Subcutaneous abdominal adipose tissue (tissue), 5 donors: ENCODE data around the gene RPL31.

Source experiments
- H3K27ac ChIP-seq: one replicate; pipeline ENCODE4 v1.7.0; 2013; ENCODE audit warnings: low read depth, mild to moderate bottlenecking, inconsistent platforms, low read length, moderate library complexity
- H3K27me3 ChIP-seq, 5 donors: one replicate each; pipeline ENCODE4 v1.7.0; 2013; ENCODE audit warnings: low read length in 5 of 5, inconsistent platforms in 1 of 5; ENCODE audit not compliant: control insufficient read depth in 5 of 5, insufficient read depth in 4 of 5
- H3K36me3 ChIP-seq, 5 donors: one replicate each; pipeline ENCODE4 v1.7.0; 2013; ENCODE audit warnings: low read length in 5 of 5; ENCODE audit not compliant: control insufficient read depth in 5 of 5, insufficient read depth in 5 of 5
- H3K4me1 ChIP-seq, 5 donors: one replicate each; pipeline ENCODE4 v1.7.0; 2013; ENCODE audit warnings: low read length in 5 of 5, mild to moderate bottlenecking in 3 of 5, moderate library complexity in 1 of 5; ENCODE audit not compliant: control insufficient read depth in 5 of 5, insufficient read depth in 5 of 5
- H3K4me3 ChIP-seq, 5 donors: one replicate each; pipeline ENCODE4 v1.7.0; 2013; ENCODE audit warnings: low read length in 5 of 5, low read depth in 1 of 5
- H3K9ac ChIP-seq, 5 donors: one replicate each; pipeline ENCODE4 v1.7.0; 2013; ENCODE audit warnings: low read length in 5 of 5, mild to moderate bottlenecking in 4 of 5, moderate library complexity in 3 of 5
- H3K9me3 ChIP-seq, 5 donors: one replicate each; pipeline ENCODE4 v1.7.0; 2013; ENCODE audit warnings: low read length in 5 of 5; ENCODE audit not compliant: control insufficient read depth in 5 of 5
- donor health status: healthy.
- donor health status: healthy.
- donor health status: healthy.
- donor health status: healthy.
- donor health status: healthy.

RPL31 gene

DNA sequence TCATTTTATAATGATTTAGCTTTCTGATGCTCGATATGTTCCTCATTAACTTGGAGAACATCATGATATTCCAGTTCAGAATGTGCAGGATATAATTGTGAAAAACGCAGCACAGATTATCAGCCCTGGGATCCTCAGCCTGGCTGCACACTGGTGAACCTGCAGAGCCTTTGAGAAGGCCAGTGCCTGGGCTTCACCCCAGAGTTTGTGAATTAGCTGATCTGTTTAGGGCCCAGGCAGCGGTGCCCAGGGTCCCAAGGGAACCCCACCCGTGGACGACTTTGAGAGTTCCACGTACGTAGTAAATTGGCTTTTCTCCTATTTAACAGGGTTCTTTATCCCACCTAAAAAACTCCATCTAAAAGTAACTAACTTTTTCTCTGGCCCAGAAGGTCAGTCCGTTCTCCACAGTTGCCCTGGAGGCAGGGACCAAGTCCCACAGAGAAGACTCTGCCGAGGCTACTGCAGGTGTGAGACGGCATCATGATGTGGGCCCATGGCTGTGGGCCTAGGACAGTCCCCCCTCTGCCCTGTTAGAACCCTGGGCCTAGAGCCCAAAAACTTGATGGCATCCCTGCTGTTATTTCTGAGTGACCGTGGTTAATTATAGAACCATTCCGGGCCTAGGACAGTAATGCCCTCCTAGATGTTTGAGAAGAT is 39.6 kb upstream of the RPL31 start:
- H3K36me3 ChIP-seq, result no peaks in the 10 kb centered on the region
- no peak overlapping the region for H3K9ac ChIP-seq
- no peak overlapping the region for H3K27ac ChIP-seq
- no peak overlapping the region for H3K4me3 ChIP-seq
- no peaks in the 10 kb centered on the region for H3K9me3 ChIP-seq
- peaks cover 0 to 19% (median 11%) of the 10 kb centered on the region in 5 donors for H3K4me1 ChIP-seq
- no peaks in the 10 kb centered on the region for H3K27me3 ChIP-seq

DNA sequence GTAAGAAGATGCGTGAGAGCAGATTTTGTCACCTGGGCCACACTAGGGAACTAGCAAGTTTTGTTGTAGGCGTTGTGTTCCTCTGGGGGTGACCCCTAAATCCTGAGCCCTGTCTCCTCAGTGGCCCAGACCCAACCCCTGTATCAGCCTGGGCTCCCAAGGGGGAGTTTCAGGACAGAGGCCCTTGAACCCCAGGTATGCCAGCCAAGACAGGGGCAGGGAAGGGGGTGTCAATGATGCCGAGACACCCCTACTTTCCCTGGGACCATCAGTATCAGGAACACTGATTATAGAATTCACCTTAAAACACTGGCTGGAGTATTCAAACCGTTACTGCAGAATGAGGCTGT is 39.1 kb upstream of the RPL31 start:
- H3K27ac ChIP-seq, result no peak overlapping the region
- H3K4me3 ChIP-seq, result no peak overlapping the region
- no peaks in the 10 kb centered on the region for H3K9me3 ChIP-seq
- H3K36me3 ChIP-seq, result no peaks in the 10 kb centered on the region
- peaks cover 0 to 15% (median 10%) of the 10 kb centered on the region in 5 donors for H3K4me1 ChIP-seq
- no peaks in the 10 kb centered on the region for H3K27me3 ChIP-seq
- no peak overlapping the region for H3K9ac ChIP-seq

DNA sequence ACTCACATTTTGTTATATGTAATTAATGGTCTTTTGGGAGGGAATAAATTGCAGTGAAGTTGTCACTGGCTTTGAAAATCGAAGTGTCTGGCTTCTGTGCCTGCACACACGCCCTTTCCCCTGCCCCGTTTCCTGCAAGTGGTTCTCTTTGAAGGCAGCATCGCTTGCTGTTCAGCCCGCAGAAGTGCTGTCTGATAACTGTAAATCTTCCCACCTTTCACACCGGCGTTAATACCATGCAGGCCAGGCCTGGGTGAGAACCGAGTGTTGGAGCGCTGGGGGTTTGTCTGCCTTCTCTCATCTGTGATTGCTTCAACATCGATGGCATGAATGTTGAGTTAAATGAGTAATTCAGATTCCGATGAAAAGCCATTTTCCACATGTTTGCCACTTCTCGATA is 37.9 kb upstream of the RPL31 start:
- peaks cover 0 to 9% (median 5%) of the 10 kb centered on the region in 5 donors for H3K4me1 ChIP-seq
- no peak overlapping the region for H3K27ac ChIP-seq
- H3K9me3 ChIP-seq, result no peaks in the 10 kb centered on the region
- H3K4me3 ChIP-seq, result no peak overlapping the region
- H3K27me3 ChIP-seq, result no peaks in the 10 kb centered on the region
- H3K9ac ChIP-seq, result no peak overlapping the region
- H3K36me3 ChIP-seq, result peaks cover 0 to 5% (median 0%) of the 10 kb centered on the region in 5 donors

DNA sequence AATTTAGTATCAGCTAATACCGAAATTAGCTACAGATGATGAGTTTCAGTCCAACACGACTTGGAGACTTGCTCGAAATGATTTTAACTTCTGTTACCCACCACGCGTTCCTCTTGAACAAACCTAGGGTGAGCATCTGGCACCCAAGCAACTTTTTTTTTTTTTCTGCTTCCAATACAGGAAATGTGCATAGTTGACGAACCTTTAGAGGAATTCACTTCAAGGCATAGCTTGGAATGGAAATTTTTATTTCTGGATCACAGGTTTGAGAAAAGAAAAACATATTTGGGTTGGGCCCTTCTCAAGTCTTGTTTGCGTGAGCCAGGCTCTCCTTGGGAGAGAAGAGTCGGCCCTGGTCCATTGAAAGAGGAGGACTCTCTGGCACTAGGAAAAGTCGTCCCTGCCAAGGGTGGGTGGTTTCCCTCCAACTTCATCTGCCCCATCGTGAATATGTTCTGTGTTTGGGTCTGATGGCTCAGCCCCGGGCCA is 37.4 kb upstream of the RPL31 start:
- Histone ChIP-seq H3K4me3 (no peak overlapping the region), H3K9me3 (no peaks in the 10 kb centered on the region), H3K27me3 (no peaks in the 10 kb centered on the region), H3K9ac (no peak overlapping the region), H3K4me1 (peaks cover 0 to 9% (median 5%) of the 10 kb centered on the region in 5 donors), H3K27ac (no peak overlapping the region), H3K36me3 (peaks cover 0 to 5% (median 0%) of the 10 kb centered on the region in 5 donors)

DNA sequence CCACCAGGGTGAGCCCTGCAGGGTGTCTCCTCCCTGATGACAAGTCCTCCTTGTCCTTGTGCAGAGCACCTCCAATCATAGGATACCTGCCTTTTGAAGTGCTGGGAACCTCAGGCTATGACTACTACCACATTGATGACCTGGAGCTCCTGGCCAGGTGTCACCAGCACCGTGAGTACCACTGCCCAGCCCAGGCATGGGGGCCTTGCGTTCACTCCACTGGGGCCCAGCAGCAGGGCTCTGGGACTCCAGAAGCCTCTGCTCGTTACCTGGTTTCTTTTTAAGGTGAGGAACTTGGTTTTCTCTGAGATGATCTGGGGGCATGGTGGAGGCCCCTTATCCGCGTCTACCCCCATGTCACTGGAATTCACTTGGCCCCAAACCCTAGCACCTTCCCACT is 36.5 kb upstream of the RPL31 start:
- no peak overlapping the region for H3K9ac ChIP-seq

DNA sequence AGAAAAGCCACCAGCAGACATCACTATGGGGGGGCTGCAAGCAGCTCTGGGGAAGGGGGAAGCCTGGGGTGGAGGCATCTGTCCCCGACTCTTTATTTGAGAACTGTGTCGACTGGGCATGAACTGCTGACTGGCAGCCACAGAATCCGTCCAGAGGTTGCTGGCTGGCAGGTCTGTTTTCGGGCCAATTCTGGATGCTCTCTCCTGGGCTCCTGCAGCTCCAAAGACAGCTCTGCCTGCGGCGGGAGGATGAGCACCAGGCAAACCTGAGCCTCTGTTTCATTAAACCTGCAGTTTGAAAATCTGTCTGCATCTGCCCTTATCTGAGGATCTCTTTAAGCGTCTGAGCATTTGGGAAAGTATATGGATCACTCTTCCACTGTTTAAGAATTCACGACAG is 34.4 kb upstream of the RPL31 start:
- Histone ChIP-seq H3K27ac (no peak overlapping the region), H3K9me3 (no peaks in the 10 kb centered on the region), H3K27me3 (peaks cover 0 to 2% (median 0%) of the 10 kb centered on the region in 5 donors), H3K4me1 (no peaks in the 10 kb centered on the region), H3K36me3 (peaks cover 0 to 11% (median 0%) of the 10 kb centered on the region in 5 donors), H3K9ac (no peak overlapping the region), H3K4me3 (no peak overlapping the region)

More for the DNA sequence above, 36.5 kb upstream of the RPL31 start:
- Histone ChIP-seq H3K27ac (no peak overlapping the region), H3K4me3 (no peak overlapping the region), H3K36me3 (peaks cover 0 to 10% (median 0%) of the 10 kb centered on the region in 5 donors), H3K27me3 (no peaks in the 10 kb centered on the region), H3K4me1 (peaks cover 0 to 7% (median 5%) of the 10 kb centered on the region in 5 donors), H3K9me3 (no peaks in the 10 kb centered on the region)

DNA sequence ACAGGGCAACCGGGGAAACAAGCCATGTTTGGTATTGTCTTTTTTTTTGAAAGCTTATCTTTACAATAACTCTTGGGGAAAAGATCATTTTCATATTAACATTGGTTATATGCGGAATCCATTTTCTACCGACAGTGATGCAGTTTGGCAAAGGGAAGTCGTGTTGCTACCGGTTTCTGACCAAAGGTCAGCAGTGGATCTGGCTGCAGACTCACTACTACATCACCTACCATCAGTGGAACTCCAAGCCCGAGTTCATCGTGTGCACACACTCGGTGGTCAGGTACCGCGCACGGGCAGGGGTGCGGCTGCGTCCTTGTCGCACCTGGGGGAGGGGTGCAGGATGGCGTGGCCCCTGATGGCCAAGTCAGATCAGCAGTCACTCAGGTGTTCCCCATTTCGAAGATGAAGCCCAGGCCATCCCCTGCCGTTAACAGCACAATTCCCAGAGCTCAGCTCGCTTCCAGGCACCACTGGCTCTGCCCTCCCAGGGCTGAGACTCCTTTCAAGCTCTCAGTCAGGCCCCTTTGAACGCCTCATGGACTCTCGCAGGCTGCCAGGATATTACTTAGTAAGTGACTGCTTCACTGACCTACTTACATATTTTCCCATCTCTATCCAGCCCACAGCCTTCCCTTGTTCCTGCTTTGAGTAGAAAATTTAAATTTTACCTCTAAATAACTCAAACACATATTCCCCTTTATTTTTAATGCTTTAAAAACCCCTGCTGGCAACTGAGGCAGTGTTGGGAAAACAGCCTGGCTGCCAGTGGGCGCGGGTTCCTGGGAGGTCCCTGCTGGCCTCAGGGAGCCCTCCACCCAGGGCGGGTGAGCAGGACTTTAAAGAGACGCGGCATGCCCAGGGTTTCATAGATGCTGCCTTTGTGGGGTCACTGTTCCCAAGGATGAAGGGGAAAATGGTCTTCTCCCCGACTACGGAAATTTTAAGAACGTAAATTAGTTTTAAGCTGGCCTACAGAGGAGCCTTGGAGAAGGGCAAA is 33.6 kb upstream of the RPL31 start:
- Histone ChIP-seq H3K27me3 (peaks cover 0 to 2% (median 0%) of the 10 kb centered on the region in 5 donors), H3K27ac (no peak overlapping the region), H3K9ac (no peak overlapping the region), H3K4me1 (no peaks in the 10 kb centered on the region), H3K9me3 (no peaks in the 10 kb centered on the region), H3K4me3 (no peak overlapping the region), H3K36me3 (peaks cover 0 to 11% (median 0%) of the 10 kb centered on the region in 5 donors)

DNA sequence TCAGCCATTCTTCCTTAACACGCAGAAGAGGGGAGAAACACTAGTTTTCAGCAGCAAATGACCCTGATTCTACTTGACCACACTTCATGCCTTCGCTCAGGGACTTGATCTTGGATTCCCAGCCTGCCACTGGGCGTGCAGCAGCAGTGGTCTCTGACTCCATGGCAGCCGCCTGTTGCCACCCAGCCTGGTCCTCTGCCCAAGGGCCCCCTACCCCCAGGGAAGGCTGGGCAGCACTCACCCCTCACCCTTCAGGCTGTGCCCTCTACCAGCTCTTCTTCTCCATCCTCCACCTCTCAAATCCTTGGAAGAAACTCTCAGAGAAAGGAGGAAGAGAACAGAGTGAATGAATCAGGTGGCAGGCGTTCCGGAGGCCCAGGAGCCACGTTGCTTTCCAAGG is 32.1 kb upstream of the RPL31 start:
- peaks cover 0 to 2% (median 0%) of the 10 kb centered on the region in 5 donors for H3K27me3 ChIP-seq
- peaks cover 0 to 13% (median 0%) of the 10 kb centered on the region in 5 donors for H3K36me3 ChIP-seq
- no peak overlapping the region for H3K27ac ChIP-seq
- no peaks in the 10 kb centered on the region for H3K9me3 ChIP-seq
- no peak overlapping the region for H3K9ac ChIP-seq
- no peaks in the 10 kb centered on the region for H3K4me1 ChIP-seq
- no peak overlapping the region for H3K4me3 ChIP-seq

DNA sequence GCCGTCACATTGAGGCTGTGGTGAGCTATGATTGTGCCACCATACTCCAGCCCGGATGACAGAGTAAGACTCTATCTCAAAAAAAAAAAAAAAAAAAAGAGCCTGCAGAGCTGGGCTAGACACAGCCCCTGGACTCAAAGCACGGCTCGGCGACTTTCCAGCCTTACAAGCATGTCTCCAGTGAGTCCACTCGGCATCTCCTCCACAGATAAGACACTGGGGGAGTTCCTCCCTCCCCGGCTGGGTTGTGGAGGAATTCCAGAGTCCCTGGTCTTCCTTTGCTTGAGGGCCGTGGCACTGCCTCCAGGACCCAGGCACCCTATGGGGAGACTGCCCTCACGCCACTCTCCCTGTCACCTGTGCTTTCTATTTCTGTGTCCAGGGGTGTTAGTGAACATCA is 30.9 kb upstream of the RPL31 start:
- no peaks in the 10 kb centered on the region for H3K9me3 ChIP-seq
- peaks cover 0 to 19% (median 0%) of the 10 kb centered on the region in 5 donors for H3K36me3 ChIP-seq
- H3K27me3 ChIP-seq, result peaks cover 0 to 2% (median 0%) of the 10 kb centered on the region in 5 donors
- H3K9ac ChIP-seq, result no peak overlapping the region
- H3K4me3 ChIP-seq, result no peak overlapping the region
- no peaks in the 10 kb centered on the region for H3K4me1 ChIP-seq
- H3K27ac ChIP-seq, result no peak overlapping the region

DNA sequence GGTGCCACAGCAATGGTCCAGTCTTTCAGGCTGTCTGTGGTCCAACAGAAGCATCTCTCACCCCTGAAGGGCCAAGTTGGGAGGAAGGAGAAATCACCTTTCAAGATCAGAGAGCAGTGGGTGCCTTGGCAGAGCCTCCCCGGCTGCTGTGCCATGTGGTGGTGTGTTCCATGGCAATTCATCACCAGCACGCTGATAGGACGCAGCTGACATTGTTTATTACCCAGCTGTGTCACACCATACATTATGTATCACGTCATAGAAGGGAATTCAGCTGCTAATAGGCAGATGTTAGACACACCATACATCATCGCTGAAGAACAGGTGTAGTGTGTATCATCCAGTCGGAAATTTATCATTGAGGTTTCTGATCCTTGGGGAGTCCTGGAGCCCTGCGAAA is 29.6 kb upstream of the RPL31 start:
- Histone ChIP-seq H3K27me3 (peaks cover 0 to 2% (median 0%) of the 10 kb centered on the region in 5 donors), H3K4me1 (no peaks in the 10 kb centered on the region), H3K36me3 (peaks cover 0 to 21% (median 0%) of the 10 kb centered on the region in 5 donors), H3K9ac (no peak overlapping the region), H3K4me3 (no peak overlapping the region), H3K9me3 (no peaks in the 10 kb centered on the region), H3K27ac (no peak overlapping the region)
